SU-DHL-6 (cell line): ENCODE measurements around the gene FANCC.

Source experiments
- EZH2phosphoT487 ChIP-seq: fragments of 200-600 bp; sonication (generic), shearing (Covaris generic); conservative IDR thresholded peaks from 2 replicates; pipeline ENCODE4 v1.6.1; 2018; ENCODE audit warnings: mild to moderate bottlenecking, antibody characterized with exemption, low read length, moderate library complexity, mixed read lengths
- TF ChIP-seq, protein P1 (sequence below): fragments of 200-600 bp; sonication (generic); IDR thresholded peaks from one replicate; pipeline ENCODE4 v1.5.1; 2017; ENCODE audit warnings: antibody characterized with exemption, mild to moderate bottlenecking, low read length, moderate library complexity; ENCODE audit not compliant: insufficient read depth, poor library complexity, severe bottlenecking

DNA sequence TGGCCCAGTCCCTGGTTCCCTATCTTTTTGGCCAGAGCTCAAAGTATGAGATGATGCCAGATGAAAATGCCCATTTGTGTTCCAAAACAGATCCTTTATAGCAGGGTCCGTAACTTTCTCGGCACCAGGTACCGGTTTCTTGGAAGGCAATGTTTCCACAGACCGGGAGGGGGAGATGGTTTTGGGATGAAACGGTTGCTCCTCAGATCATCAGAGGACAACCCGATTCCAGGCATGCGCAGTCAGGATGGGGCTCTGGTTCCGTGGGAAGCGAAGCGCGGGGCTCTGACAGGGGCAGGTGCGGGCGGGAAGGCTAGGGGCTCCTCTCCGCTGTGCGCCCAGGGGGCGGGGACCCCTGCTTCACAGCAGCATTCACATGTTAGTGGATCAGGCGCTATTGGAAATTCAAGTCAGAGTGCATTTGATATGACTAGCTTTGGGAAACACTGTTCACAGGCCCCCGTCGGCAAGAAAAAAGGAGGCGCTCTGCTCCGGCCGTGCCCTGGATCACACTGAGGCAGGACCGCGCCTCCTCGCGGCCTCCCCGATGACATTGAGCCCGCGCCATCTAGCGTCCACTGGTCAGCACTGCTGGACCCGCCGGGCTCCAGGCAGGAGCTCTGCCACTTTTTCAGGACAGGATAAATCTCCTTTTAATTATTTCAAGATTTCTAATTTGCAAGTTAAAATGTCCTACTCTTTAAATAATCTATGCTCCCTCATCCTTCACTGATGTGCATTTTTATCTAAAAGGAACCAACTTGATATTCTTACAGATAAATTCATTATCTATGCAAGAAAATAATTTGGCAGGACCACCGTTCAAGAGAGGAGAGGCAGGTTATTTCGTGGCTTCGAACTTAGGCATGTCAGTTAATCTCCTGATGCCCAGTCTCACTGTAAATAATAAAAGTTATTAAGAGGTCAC, 190.0 kb downstream of the FANCC start:
- no peak for TF ChIP-seq EZH2phosphoT487
- TF ChIP-seq, protein P1, sequence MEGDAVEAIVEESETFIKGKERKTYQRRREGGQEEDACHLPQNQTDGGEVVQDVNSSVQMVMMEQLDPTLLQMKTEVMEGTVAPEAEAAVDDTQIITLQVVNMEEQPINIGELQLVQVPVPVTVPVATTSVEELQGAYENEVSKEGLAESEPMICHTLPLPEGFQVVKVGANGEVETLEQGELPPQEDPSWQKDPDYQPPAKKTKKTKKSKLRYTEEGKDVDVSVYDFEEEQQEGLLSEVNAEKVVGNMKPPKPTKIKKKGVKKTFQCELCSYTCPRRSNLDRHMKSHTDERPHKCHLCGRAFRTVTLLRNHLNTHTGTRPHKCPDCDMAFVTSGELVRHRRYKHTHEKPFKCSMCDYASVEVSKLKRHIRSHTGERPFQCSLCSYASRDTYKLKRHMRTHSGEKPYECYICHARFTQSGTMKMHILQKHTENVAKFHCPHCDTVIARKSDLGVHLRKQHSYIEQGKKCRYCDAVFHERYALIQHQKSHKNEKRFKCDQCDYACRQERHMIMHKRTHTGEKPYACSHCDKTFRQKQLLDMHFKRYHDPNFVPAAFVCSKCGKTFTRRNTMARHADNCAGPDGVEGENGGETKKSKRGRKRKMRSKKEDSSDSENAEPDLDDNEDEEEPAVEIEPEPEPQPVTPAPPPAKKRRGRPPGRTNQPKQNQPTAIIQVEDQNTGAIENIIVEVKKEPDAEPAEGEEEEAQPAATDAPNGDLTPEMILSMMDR, result peak; percentile 73
